Naive thymus-derived CD4-positive, alpha-beta T cell (primary cell): ENCODE data around the gene MAD2L2. TPM values are rescaled to one million over a fixed set of nuclear protein-coding genes. Genes with fewer than 3 reads are reported as not detected.
"Not testable (repeated sequence)": the region's sequence is repeated elsewhere in the genome, so short reads cannot be mapped to it uniquely, and the experiment has no call there.

Source experiments
- ATAC-seq: fragments of 150-1000 bp; cut with Tn5 transposase; 2 replicates; pipeline ENCODE4 v1.10.0; 2021; ENCODE audit warnings: mild to moderate bottlenecking, moderate library complexity
- CTCF ChIA-PET: fragments of 350-600 bp; sonication (Branson Sonifier 250); formaldehyde crosslinking; loops from one replicate; lab custom pipeline; 2021; ENCODE audit warnings: antibody characterized with exemption; lab: Charles Lee
- POLR2A ChIA-PET: fragments of 350-600 bp; sonication (Branson Sonifier 250); formaldehyde crosslinking; loops from one replicate; lab custom pipeline; 2021; ENCODE audit warnings: antibody characterized with exemption, inconsistent platforms; lab: Charles Lee
- DNase-seq, 9 donors: peaks; one replicate each; pipeline versions ENCODE4 v3.0.0 to v3.0.0-alpha.2; 2020 to 2022; ENCODE audit warnings: mixed read lengths in 1 of 9
- H3K27ac ChIP-seq: one replicate; pipeline ENCODE4 v1.7.0; 2013; ENCODE audit warnings: mild to moderate bottlenecking, low read depth, low read length, moderate library complexity
- H3K27me3 ChIP-seq, 2 donors: one replicate each; pipeline ENCODE4 v1.7.0; 2013; ENCODE audit warnings: low read length in 2 of 2, mild to moderate bottlenecking in 2 of 2, moderate library complexity in 2 of 2; ENCODE audit not compliant: control insufficient read depth in 2 of 2, insufficient read depth in 2 of 2
- H3K36me3 ChIP-seq, 3 experiments: 1 replicate in 2 of 3; 2 replicates in 1 of 3; pipeline ENCODE4 v1.7.0; 2013; ENCODE audit warnings: low read length in 3 of 3, mild to moderate bottlenecking in 3 of 3, moderate library complexity in 1 of 3; ENCODE audit not compliant: insufficient read depth in 3 of 3, control insufficient read depth in 2 of 3
- H3K4me1 ChIP-seq, 2 donors: one replicate each; pipeline ENCODE4 v1.7.0; 2013; ENCODE audit warnings: low read length in 2 of 2, mild to moderate bottlenecking in 2 of 2, moderate library complexity in 1 of 2; ENCODE audit not compliant: control insufficient read depth in 2 of 2, insufficient read depth in 2 of 2
- H3K4me3 ChIP-seq: 2 replicates; pipeline ENCODE4 v1.7.0; 2013; ENCODE audit warnings: mild to moderate bottlenecking, low read length
- H3K9me3 ChIP-seq, 3 experiments: 1 replicate in 2 of 3; 2 replicates in 1 of 3; pipeline ENCODE4 v1.7.0; 2013; ENCODE audit warnings: low read length in 3 of 3; ENCODE audit not compliant: control insufficient read depth in 2 of 3
- H3K27ac Mint-ChIP-seq, 9 donors: one replicate each; pipeline ENCODE4 v1.8.0; 2020 to 2022; ENCODE audit warnings: mixed read lengths in 9 of 9, mild to moderate bottlenecking in 8 of 9, moderate library complexity in 5 of 9, inconsistent platforms in 2 of 9
- H3K27me3 Mint-ChIP-seq, 5 donors: one replicate each; pipeline ENCODE4 v1.8.0; 2021 to 2022; ENCODE audit warnings: mixed read lengths in 5 of 5, mild to moderate bottlenecking in 1 of 5
- H3K36me3 Mint-ChIP-seq, 5 donors: one replicate each; pipeline ENCODE4 v1.8.0; 2020 to 2022; ENCODE audit warnings: mixed read lengths in 5 of 5, mild to moderate bottlenecking in 3 of 5, inconsistent platforms in 1 of 5
- H3K4me1 Mint-ChIP-seq, 7 donors: one replicate each; pipeline ENCODE4 v1.8.0; 2020 to 2022; ENCODE audit warnings: mixed read lengths in 7 of 7, mild to moderate bottlenecking in 3 of 7, inconsistent platforms in 1 of 7
- H3K4me3 Mint-ChIP-seq, 10 donors: one replicate each; pipeline ENCODE4 v1.8.0; 2020 to 2022; ENCODE audit warnings: mild to moderate bottlenecking in 10 of 10, mixed read lengths in 10 of 10, moderate library complexity in 6 of 10, inconsistent platforms in 2 of 10
- H3K9me3 Mint-ChIP-seq, 11 donors: one replicate each; pipeline ENCODE4 v1.8.0; 2020 to 2022; ENCODE audit warnings: mixed read lengths in 11 of 11, mild to moderate bottlenecking in 4 of 11, inconsistent platforms in 1 of 11, moderate library complexity in 1 of 11
- intact Hi-C, 2 donors: fragments of 100-400 bp; cut with micrococcal nuclease; formaldehyde crosslinking; loops; one replicate each; pipeline ENCODE4 v1.15.1; 2023
- polyA plus RNA-seq, 2 donors: library from polyadenylated mRNA; unstranded; fragments of 300-500 nt; fragmentation: Illumina TruSeq; gene quantifications; one replicate each; pipeline ENCODE4 v1.2.3, GENCODE V29; 2021
- total RNA-seq, 6 experiments: library from RNA in 5 of 6; stranded (reverse) in 5 of 6; gene quantifications; 1 replicate in 5 of 6; 2 replicates in 1 of 6; pipeline ENCODE4 v1.2.3 and lab custom pipeline; 2021 to 2026

The MAD2L2 gene
- total and polyA plus RNA-seq, 7 experiments from 2014 or later = 17.1 to 53.3 (median 30.1) TPM

- Mint-ChIP-seq H3K4me3 (no peak overlapping the region), H3K9me3 (no peaks in the 10 kb centered on the region), H3K4me1 (peaks cover 0 to 5% (median 0%) of the 10 kb centered on the region in 7 donors), H3K27me3 (peaks cover 0 to 6% (median 0%) of the 10 kb centered on the region in 5 donors), H3K36me3 (no peaks in the 10 kb centered on the region), H3K27ac (no peak overlapping the region)
- H3K36me3 ChIP-seq = no peaks in the 10 kb centered on the region
- intact Hi-C loops = loop anchor here in 1 of 2 donors (10.0 kb wide), 1 partner anchor 169 kb away; the partner anchor contains the start of gene DISP3
- ATAC-seq (no peak), DNase-seq (no peak)
- no peaks in the 10 kb centered on the region for H3K9me3 ChIP-seq
- CTCF ChIA-PET = interaction anchor here (0.6 to 5.9 kb wide), 13 partner anchors 20 to 648 kb away, joined by 3 to 67 read pairs (median 4); partner anchors contain the start of gene MTOR
- no peak overlapping the region for H3K27ac ChIP-seq
- no peaks in the 10 kb centered on the region for H3K27me3 ChIP-seq
- H3K4me1 ChIP-seq = no peaks in the 10 kb centered on the region
- POLR2A ChIA-PET = interaction anchor here (1.5 kb wide), 1 partner anchor 38 kb away, joined by 3 read pairs; no protein-coding TSS in a partner anchor
- no peak overlapping the region for H3K4me3 ChIP-seq
Measured at GRCh38 chr1:11643782-11644181, 37.2 kb downstream of the MAD2L2 start.

- intact Hi-C loops = loop anchor here (1.0 to 10.0 kb wide), 6 partner anchors 163 to 605 kb away; partner anchors contain the start of gene DISP3 (in 2 of the 2)
- not testable (repeated sequence) for H3K4me3 ChIP-seq, H3K27me3 Mint-ChIP-seq, H3K27ac ChIP-seq, H3K36me3 Mint-ChIP-seq, H3K27me3 ChIP-seq, H3K4me1 ChIP-seq, H3K9me3 ChIP-seq, H3K36me3 ChIP-seq, H3K4me1 Mint-ChIP-seq, H3K4me3 Mint-ChIP-seq, H3K9me3 Mint-ChIP-seq
- ChIA-PET POLR2A (interaction anchor here (0.6 to 0.9 kb wide), 2 partner anchors 77 to 585 kb away, joined by 3 to 4 read pairs; no protein-coding TSS in a partner anchor), CTCF (interaction anchor here (0.6 to 5.9 kb wide), 13 partner anchors 10 to 1067 kb away, joined by 3 to 67 read pairs (median 4); no protein-coding TSS in a partner anchor)
- peak; percentile 46 to 79 (median 60) for DNase-seq
- peak overlapping the region in 1 of 9 donors; percentile 41 for H3K27ac Mint-ChIP-seq
- peak; percentile 88 for ATAC-seq
Measured at GRCh38 chr1:11642418-11643017, 38.4 kb downstream of the MAD2L2 start.

GRCh38 chr1:11641776-11642305 is 39.1 kb downstream of the MAD2L2 start:
- no peaks in the 10 kb centered on the region for H3K36me3 ChIP-seq
- POLR2A ChIA-PET = interaction anchor here (0.6 to 0.9 kb wide), 2 partner anchors 78 to 370 kb away, joined by 3 to 4 read pairs; no protein-coding TSS in a partner anchor

GRCh38 chr1:11640944-11641343 is 40.0 kb downstream of the MAD2L2 start:
- intact Hi-C loops = loop anchor here in 1 of 2 donors (10.0 kb wide), 1 partner anchor 166 kb away; the partner anchor contains the start of gene DISP3
- Histone ChIP-seq H3K4me1 (no peaks in the 10 kb centered on the region), H3K27me3 (no peaks in the 10 kb centered on the region), H3K27ac (no peak overlapping the region), H3K9me3 (no peaks in the 10 kb centered on the region), H3K36me3 (no peaks in the 10 kb centered on the region), H3K4me3 (no peak overlapping the region)
- no peak for ATAC-seq
- ChIA-PET CTCF (interaction anchor here (1.0 to 5.9 kb wide), 5 partner anchors 11 to 603 kb away, joined by 3 to 67 read pairs (median 7); no protein-coding TSS in a partner anchor), POLR2A (no interaction called here)
- DNase-seq = no peak
- H3K27ac Mint-ChIP-seq = peak overlapping the region in 1 of 9 donors; percentile 5
- no peak overlapping the region for H3K4me3 Mint-ChIP-seq
- no peaks in the 10 kb centered on the region for H3K36me3 Mint-ChIP-seq
- H3K4me1 Mint-ChIP-seq = peaks cover 0 to 2% (median 0%) of the 10 kb centered on the region in 7 donors
- H3K9me3 Mint-ChIP-seq = no peaks in the 10 kb centered on the region
- H3K27me3 Mint-ChIP-seq = peaks cover 0 to 6% (median 3%) of the 10 kb centered on the region in 5 donors

More at GRCh38 chr1:11641776-11642305, 39.1 kb downstream of the MAD2L2 start:
- intact Hi-C loops = loop anchor here (1.0 to 10.0 kb wide), 6 partner anchors 163 to 605 kb away; partner anchors contain the start of gene DISP3 (in 2 of the 2)
- no peaks in the 10 kb centered on the region for H3K4me1 ChIP-seq
- H3K27ac ChIP-seq = no peak overlapping the region
- ATAC-seq (no peak), DNase-seq (no peak)
- H3K9me3 Mint-ChIP-seq = no peaks in the 10 kb centered on the region
- no peak overlapping the region for H3K4me3 Mint-ChIP-seq
- H3K27me3 ChIP-seq = no peaks in the 10 kb centered on the region
- CTCF ChIA-PET = interaction anchor here (0.6 to 5.9 kb wide), 9 partner anchors 9 to 1067 kb away, joined by 3 to 67 read pairs (median 6); no protein-coding TSS in a partner anchor
- no peak overlapping the region for H3K27ac Mint-ChIP-seq
- no peaks in the 10 kb centered on the region for H3K9me3 ChIP-seq
- H3K4me1 Mint-ChIP-seq = peaks cover 0 to 2% (median 0%) of the 10 kb centered on the region in 7 donors
- no peaks in the 10 kb centered on the region for H3K36me3 Mint-ChIP-seq
- no peak overlapping the region for H3K4me3 ChIP-seq
- peaks cover 0 to 3% (median 0%) of the 10 kb centered on the region in 5 donors for H3K27me3 Mint-ChIP-seq

GRCh38 chr1:11640101-11640500 is 40.8 kb downstream of the MAD2L2 start:
- Mint-ChIP-seq H3K4me3 (no peak overlapping the region), H3K4me1 (peaks cover 0 to 2% (median 0%) of the 10 kb centered on the region in 7 donors), H3K27me3 (peaks cover 0 to 9% (median 6%) of the 10 kb centered on the region in 5 donors), H3K27ac (no peak overlapping the region), H3K36me3 (no peaks in the 10 kb centered on the region), H3K9me3 (no peaks in the 10 kb centered on the region)
- no peak overlapping the region for H3K4me3 ChIP-seq
- ChIA-PET CTCF (interaction anchor here (0.6 kb wide), 1 partner anchor 579 kb away, joined by 3 read pairs; no protein-coding TSS in a partner anchor), POLR2A (no interaction called here)
- no peaks in the 10 kb centered on the region for H3K9me3 ChIP-seq
- no peaks in the 10 kb centered on the region for H3K4me1 ChIP-seq
- intact Hi-C loops = loop anchor here in 1 of 2 donors (10.0 kb wide), 1 partner anchor 165 kb away; the partner anchor contains the start of gene DISP3
- no peak overlapping the region for H3K27ac ChIP-seq
- DNase-seq (no peak), ATAC-seq (no peak)
- H3K36me3 ChIP-seq = no peaks in the 10 kb centered on the region
- no peaks in the 10 kb centered on the region for H3K27me3 ChIP-seq

- POLR2A ChIA-PET = no interaction called here
Measured at GRCh38 chr1:11639372-11639771, 41.6 kb downstream of the MAD2L2 start.

More at GRCh38 chr1:11639372-11639771, 41.6 kb downstream of the MAD2L2 start:
- H3K27ac ChIP-seq = no peak overlapping the region
- ATAC-seq (no peak), DNase-seq (no peak)
- H3K36me3 ChIP-seq = no peaks in the 10 kb centered on the region
- CTCF ChIA-PET = interaction anchor here (0.6 kb wide), 1 partner anchor 578 kb away, joined by 3 read pairs; no protein-coding TSS in a partner anchor
- no peaks in the 10 kb centered on the region for H3K4me1 ChIP-seq
- no peaks in the 10 kb centered on the region for H3K9me3 ChIP-seq
- intact Hi-C loops = no loop called here
- no peak overlapping the region for H3K4me3 ChIP-seq
- peaks cover 0 to 2% (median 0%) of the 10 kb centered on the region in 7 donors for H3K4me1 Mint-ChIP-seq
- H3K27ac Mint-ChIP-seq = no peak overlapping the region
- H3K36me3 Mint-ChIP-seq = no peaks in the 10 kb centered on the region
- no peak overlapping the region for H3K4me3 Mint-ChIP-seq
- no peaks in the 10 kb centered on the region for H3K9me3 Mint-ChIP-seq
- H3K27me3 ChIP-seq = no peaks in the 10 kb centered on the region
- peaks cover 4 to 12% (median 7%) of the 10 kb centered on the region in 5 donors for H3K27me3 Mint-ChIP-seq
